ENCODE measurements around the gene PUM1.
"Not testable (repeated sequence)": the region's sequence is repeated elsewhere in the genome, so short reads cannot be mapped to it uniquely, and the experiment has no call there.

Gene PUM1

GRCh38 chr1:30968220-30968971 lies 97.1 kb downstream of the PUM1 start:
- in situ Hi-C loops (cut with MboI; ENCODE audit: low sequenced_read_pairs) = no loop called here

- in situ Hi-C loops (cut with MboI; ENCODE audit: low sequenced_read_pairs) = no loop called here
Measured at GRCh38 chr1:30966690-30967369, 98.7 kb downstream of the PUM1 start.

GRCh38 chr1:30965924-30966599 lies 99.5 kb downstream of the PUM1 start:
- in situ Hi-C loops (cut with MboI; ENCODE audit: low sequenced_read_pairs) = no loop called here

- in situ Hi-C loops (cut with MboI; ENCODE audit: low sequenced_read_pairs) = no loop called here
Measured at GRCh38 chr1:30964706-30965105, 100.8 kb downstream of the PUM1 start.

- in situ Hi-C loops (cut with MboI; ENCODE audit: low sequenced_read_pairs) = no loop called here
Measured at GRCh38 chr1:30962609-30963508, 102.7 kb downstream of the PUM1 start.

- in situ Hi-C loops (cut with MboI; ENCODE audit: low sequenced_read_pairs) = no loop called here
Measured at GRCh38 chr1:30957560-30958222, 107.8 kb downstream of the PUM1 start.

GRCh38 chr1:30955448-30956015 lies 110.0 kb downstream of the PUM1 start:
- in situ Hi-C loops (cut with MboI; ENCODE audit: low sequenced_read_pairs) = no loop called here

- in situ Hi-C loops (cut with MboI; ENCODE audit: low sequenced_read_pairs) = no loop called here
Measured at GRCh38 chr1:30953685-30954084, 111.8 kb downstream of the PUM1 start.

- in situ Hi-C loops (cut with MboI; ENCODE audit: low sequenced_read_pairs) = no loop called here
Measured at GRCh38 chr1:30952098-30952497, 113.4 kb downstream of the PUM1 start.

GRCh38 chr1:30950700-30951099 lies 114.8 kb downstream of the PUM1 start:
- in situ Hi-C loops (cut with MboI; ENCODE audit: low sequenced_read_pairs) = no loop called here

- in situ Hi-C loops (cut with MboI; ENCODE audit: low sequenced_read_pairs) = no loop called here
Measured at GRCh38 chr1:30950053-30950452, 115.5 kb downstream of the PUM1 start.

GRCh38 chr1:30949487-30949838 lies 116.1 kb downstream of the PUM1 start:
- in situ Hi-C loops (cut with MboI; ENCODE audit: low sequenced_read_pairs) = not testable (repeated sequence)

- in situ Hi-C loops (cut with MboI; ENCODE audit: low sequenced_read_pairs) = not testable (repeated sequence)
Measured at GRCh38 chr1:30948813-30949486, 116.6 kb downstream of the PUM1 start.

GRCh38 chr1:30948278-30948677 lies 117.2 kb downstream of the PUM1 start:
- in situ Hi-C loops (cut with MboI; ENCODE audit: low sequenced_read_pairs) = no loop called here

GRCh38 chr1:30947212-30947611 lies 118.3 kb downstream of the PUM1 start:
- in situ Hi-C loops (cut with MboI; ENCODE audit: low sequenced_read_pairs) = no loop called here

GRCh38 chr1:30942326-30942963 lies 123.1 kb downstream of the PUM1 start:
- in situ Hi-C loops (cut with MboI; ENCODE audit: low sequenced_read_pairs) = no loop called here

- in situ Hi-C loops (cut with MboI; ENCODE audit: low sequenced_read_pairs) = no loop called here
Measured at GRCh38 chr1:30940541-30940940, 125.0 kb downstream of the PUM1 start.

GRCh38 chr1:30936541-30937171 lies 128.9 kb downstream of the PUM1 start:
- in situ Hi-C loops (cut with MboI; ENCODE audit: low sequenced_read_pairs) = no loop called here

GRCh38 chr1:30935758-30936157 lies 129.8 kb downstream of the PUM1 start:
- in situ Hi-C loops (cut with MboI; ENCODE audit: low sequenced_read_pairs) = not testable (repeated sequence)

Data from hTERT RPE-1 (cell line).